GM19324 (cell line): ENCODE data around the gene RABGAP1L.
"Not testable (repeated sequence)": the region's sequence is repeated elsewhere in the genome, so short reads cannot be mapped to it uniquely, and the experiment has no call there.

Experiments
- ATAC-seq: cut with Tn5 transposase; IDR thresholded peaks from one replicate; pipeline ENCODE4 v1.9.1; 2021; ENCODE audit warnings: mild to moderate bottlenecking, moderate library complexity; ENCODE audit not compliant: unreplicated experiment, low FRiP score

RABGAP1L gene

DNA sequence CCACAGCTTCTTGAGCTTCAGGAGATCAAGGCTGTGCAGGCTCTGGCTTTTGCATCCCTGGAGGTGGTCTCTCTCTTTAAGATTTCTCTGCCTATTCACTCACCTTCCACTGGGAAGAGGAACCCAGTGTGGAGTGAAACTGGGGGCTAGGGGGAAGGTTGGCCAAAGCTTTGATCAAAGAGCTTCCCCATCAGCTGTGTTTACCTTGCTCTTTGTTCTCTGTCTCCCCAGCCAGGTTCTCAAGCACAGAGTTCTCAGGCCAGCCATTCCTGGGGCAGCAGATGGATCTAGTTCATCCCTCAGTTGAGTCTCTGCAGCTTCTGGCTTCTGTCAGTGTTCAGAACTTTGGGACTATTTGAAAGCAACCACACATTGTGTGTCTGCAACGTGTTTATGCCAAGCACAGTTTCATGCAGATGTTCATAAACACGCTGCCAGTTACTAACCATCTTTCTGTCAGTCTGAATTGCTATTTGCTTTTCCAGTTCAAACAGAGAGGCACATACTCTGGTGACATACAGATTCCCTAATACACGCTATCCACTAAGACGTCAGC, 881.1 kb downstream of the RABGAP1L start:
- no peak for ATAC-seq

DNA sequence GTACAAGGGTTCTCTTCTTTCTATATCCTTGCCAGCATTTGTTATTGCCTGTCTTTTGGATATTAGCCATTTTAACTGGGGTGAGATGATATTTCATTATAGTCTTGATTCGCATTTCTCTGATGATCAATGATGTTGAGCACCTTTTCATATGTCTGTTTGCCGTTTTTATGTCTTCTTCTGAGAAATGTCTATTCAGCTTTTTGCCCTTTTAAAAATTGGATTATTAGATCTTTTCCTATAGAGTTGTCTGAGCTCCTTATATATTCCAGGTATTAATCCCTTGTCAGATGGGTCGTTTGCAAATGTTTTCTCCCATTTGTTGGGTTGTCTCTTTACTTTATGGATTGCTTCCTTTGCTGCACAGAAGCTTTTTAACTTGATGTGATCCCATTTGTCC, 883.3 kb downstream of the RABGAP1L start:
- no peak for ATAC-seq

DNA sequence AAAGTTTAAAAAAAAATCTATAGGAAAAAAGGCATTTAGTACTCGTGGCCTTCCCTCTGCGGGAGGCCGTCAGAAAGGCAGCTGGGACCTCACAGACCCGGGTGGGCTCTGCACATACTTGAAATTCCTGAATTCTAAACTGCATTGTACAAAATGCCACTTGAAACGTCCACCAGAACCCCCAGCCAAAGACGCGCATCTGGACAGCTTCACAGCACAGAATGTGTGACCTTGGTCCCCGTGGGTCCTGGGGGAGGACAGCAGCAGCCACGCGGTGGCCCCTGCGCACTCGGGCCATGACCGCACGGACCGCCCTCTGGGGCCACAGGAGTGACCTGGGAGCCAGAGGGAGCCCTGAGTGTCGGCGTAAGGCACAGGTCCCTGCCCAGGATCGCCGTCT, 884.5 kb downstream of the RABGAP1L start:
- ATAC-seq, result no peak

DNA sequence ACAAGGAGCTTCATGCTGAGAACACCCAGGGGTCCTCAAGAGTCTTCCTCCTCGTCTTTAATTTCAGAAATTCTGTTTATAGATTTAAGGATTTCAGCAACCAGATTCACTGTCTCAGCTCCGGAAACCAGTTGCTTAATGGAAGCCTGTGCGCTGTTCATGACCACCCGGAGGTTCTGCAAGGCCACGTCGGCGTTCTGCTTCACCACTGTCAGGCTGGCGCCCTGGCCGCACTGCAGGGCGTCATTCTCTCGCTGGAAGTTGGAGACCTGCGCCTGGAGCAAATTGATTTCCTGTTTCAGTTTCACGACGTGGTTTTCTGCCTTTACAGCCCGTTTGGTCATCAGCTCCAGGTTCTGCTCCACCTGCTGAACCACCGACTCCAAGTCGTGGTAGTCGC, 885.3 kb downstream of the RABGAP1L start:
- not testable (repeated sequence) for ATAC-seq
